Ishikawa (cell line): ENCODE data around the gene PCDH15.

ENCODE experiments used
- CEBPB ChIP-seq: IDR thresholded peaks from 2 replicates; pipeline ENCODE4 v1.6.1; 2012
- CREB1 ChIP-seq: IDR thresholded peaks from 2 replicates; pipeline ENCODE4 v1.6.1; 2012; ENCODE audit warnings: low read depth
- EGR1 ChIP-seq: IDR thresholded peaks from 2 replicates; pipeline ENCODE4 v1.6.1; 2012
- EP300 ChIP-seq: IDR thresholded peaks from 2 replicates; pipeline ENCODE4 v1.6.1; 2012; ENCODE audit warnings: borderline replicate concordance
- FOXM1 ChIP-seq: IDR thresholded peaks from 2 replicates; pipeline ENCODE4 v1.6.1; 2012; ENCODE audit warnings: low read depth, borderline replicate concordance
- NFIC ChIP-seq: IDR thresholded peaks from 2 replicates; pipeline ENCODE4 v1.6.1; 2012
- RAD21 ChIP-seq: IDR thresholded peaks from 2 replicates; pipeline ENCODE4 v1.6.1; 2012; ENCODE audit warnings: low read depth
- REST ChIP-seq: IDR thresholded peaks from 2 replicates; pipeline ENCODE4 v1.6.1; 2012; ENCODE audit warnings: low read depth, mild to moderate bottlenecking
- TAF1 ChIP-seq: IDR thresholded peaks from 2 replicates; pipeline ENCODE4 v1.6.1; 2012; ENCODE audit warnings: low read depth, mild to moderate bottlenecking
- TCF12 ChIP-seq: IDR thresholded peaks from 2 replicates; pipeline ENCODE4 v1.6.1; 2012; ENCODE audit warnings: low read depth
- TEAD4 ChIP-seq: IDR thresholded peaks from 2 replicates; pipeline ENCODE4 v1.6.1; 2012
- USF1 ChIP-seq: IDR thresholded peaks from 2 replicates; pipeline ENCODE4 v1.6.1; 2012
- YY1 ChIP-seq: IDR thresholded peaks from 2 replicates; pipeline ENCODE4 v1.6.1; 2012; ENCODE audit warnings: low read depth
- ZBTB7A ChIP-seq: IDR thresholded peaks from 2 replicates; pipeline ENCODE4 v1.6.1; 2012; ENCODE audit warnings: low read depth
- TF ChIP-seq, protein P1 (sequence below): IDR thresholded peaks from 2 replicates; pipeline ENCODE4 v1.6.1; 2012

PCDH15 gene

GRCh38 chr10:54799506-54799905 lies 1.5 kb downstream of the PCDH15 start:
- TF ChIP-seq ZBTB7A: no peak
- no peak for TF ChIP-seq TCF12
- TF ChIP-seq, protein P1, sequence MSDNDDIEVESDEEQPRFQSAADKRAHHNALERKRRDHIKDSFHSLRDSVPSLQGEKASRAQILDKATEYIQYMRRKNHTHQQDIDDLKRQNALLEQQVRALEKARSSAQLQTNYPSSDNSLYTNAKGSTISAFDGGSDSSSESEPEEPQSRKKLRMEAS: no peak
- TF ChIP-seq TAF1: no peak
- TF ChIP-seq CEBPB: no peak
- TF ChIP-seq TEAD4: no peak
- no peak for TF ChIP-seq CREB1
- TF ChIP-seq RAD21: no peak
- no peak for TF ChIP-seq NFIC
- no peak for TF ChIP-seq EGR1
- no peak for TF ChIP-seq YY1
- no peak for TF ChIP-seq FOXM1
- no peak for TF ChIP-seq USF1
- TF ChIP-seq EP300: no peak
- no peak for TF ChIP-seq REST

GRCh38 chr10:54797636-54798321 lies 3.3 kb downstream of the PCDH15 start:
- TF ChIP-seq TAF1 (no peak), CEBPB (no peak), YY1 (no peak), FOXM1 (no peak), EP300 (no peak), TEAD4 (no peak), REST (no peak), CREB1 (no peak), EGR1 (no peak), ZBTB7A (no peak), NFIC (no peak), RAD21 (no peak), TCF12 (no peak)
- TF ChIP-seq, protein P1: no peak

GRCh38 chr10:54796881-54797280 lies 4.2 kb downstream of the PCDH15 start:
- TF ChIP-seq NFIC: no peak
- TF ChIP-seq CREB1: no peak
- no peak for TF ChIP-seq RAD21
- no peak for TF ChIP-seq YY1
- no peak for TF ChIP-seq EGR1
- TF ChIP-seq CEBPB: no peak
- no peak for TF ChIP-seq ZBTB7A
- no peak for TF ChIP-seq USF1
- no peak for TF ChIP-seq FOXM1
- TF ChIP-seq REST: no peak
- no peak for TF ChIP-seq TAF1
- TF ChIP-seq EP300: no peak
- TF ChIP-seq TCF12: no peak
- TF ChIP-seq, protein P1: no peak
- no peak for TF ChIP-seq TEAD4

GRCh38 chr10:54776622-54777021 lies 24.4 kb downstream of the PCDH15 start:
- TF ChIP-seq EGR1 (no peak), REST (no peak), ZBTB7A (no peak), FOXM1 (no peak), TCF12 (no peak), YY1 (no peak), CREB1 (no peak), USF1 (no peak), TAF1 (no peak), RAD21 (no peak), NFIC (no peak), TEAD4 (no peak), CEBPB (no peak), EP300 (no peak)
- TF ChIP-seq, protein P1: no peak
